IPS-11a (cell line): ENCODE measurements around the gene ZNF786.
"Not testable (repeated sequence)": the region's sequence is repeated elsewhere in the genome, so short reads cannot be mapped to it uniquely, and the experiment has no call there.

Source experiments
- H3K4me3 ChIP-seq: one replicate; pipeline ENCODE4 v1.5.1; 2013; ENCODE audit warnings: low read depth, low read length, control low read depth

ZNF786 gene

DNA sequence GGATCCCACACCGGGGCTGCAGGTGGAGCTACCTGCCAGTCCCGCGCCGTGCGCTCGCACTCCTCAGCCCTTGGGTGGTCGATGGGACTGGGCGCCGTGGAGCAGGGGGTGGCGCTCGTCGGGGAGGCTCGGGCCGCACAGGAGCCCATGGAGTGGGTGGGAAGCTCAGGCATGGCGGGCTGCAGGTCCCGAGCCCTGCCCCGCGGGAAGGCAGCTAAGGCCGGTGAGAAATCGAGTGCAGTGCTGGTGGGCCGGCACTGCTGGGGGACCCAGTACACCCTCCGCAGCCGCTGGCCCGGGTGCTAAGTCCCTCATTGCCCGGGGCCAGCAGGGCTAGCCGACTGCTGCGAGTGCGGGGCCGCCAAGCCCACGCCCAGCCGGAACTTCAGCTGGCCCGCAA is 51.9 kb downstream of the ZNF786 start:
- H3K4me3 ChIP-seq: not testable (repeated sequence)

GRCh38 chr7:149036676-149037075 is 53.8 kb downstream of the ZNF786 start:
- no peak overlapping the region for H3K4me3 ChIP-seq

GRCh38 chr7:149031353-149031910 is 59.1 kb downstream of the ZNF786 start:
- H3K4me3 ChIP-seq: no peak overlapping the region

DNA sequence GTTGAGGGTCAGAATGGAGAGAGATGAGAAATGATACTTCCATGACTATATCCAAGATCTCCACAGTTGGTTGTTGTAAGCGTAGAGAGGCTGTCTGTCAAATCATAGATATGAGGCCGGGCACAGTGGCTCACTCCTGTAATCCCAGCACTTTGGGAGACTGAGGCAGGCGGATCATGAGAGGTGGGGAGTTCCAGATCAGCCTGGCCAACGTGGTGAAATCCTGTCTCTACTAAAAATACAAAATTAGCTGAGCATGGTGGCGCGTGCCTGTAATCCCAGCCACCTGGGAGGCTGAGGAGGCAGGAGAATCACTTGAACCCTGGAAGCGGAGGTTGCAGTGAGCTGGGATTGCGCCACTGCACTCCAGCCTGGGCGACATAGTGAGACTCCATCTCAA is 60.1 kb downstream of the ZNF786 start:
- H3K4me3 ChIP-seq: not testable (repeated sequence)

GRCh38 chr7:149028346-149029109 is 62.0 kb downstream of the ZNF786 start, which contains the start of gene PDIA4:
TSS of gene PDIA4 (minus strand) at chr7:149028505. CDS start at chr7:149028408, 97 bp downstream.
- H3K4me3 ChIP-seq: peak within 1 kb of the TSS; percentile 85

DNA sequence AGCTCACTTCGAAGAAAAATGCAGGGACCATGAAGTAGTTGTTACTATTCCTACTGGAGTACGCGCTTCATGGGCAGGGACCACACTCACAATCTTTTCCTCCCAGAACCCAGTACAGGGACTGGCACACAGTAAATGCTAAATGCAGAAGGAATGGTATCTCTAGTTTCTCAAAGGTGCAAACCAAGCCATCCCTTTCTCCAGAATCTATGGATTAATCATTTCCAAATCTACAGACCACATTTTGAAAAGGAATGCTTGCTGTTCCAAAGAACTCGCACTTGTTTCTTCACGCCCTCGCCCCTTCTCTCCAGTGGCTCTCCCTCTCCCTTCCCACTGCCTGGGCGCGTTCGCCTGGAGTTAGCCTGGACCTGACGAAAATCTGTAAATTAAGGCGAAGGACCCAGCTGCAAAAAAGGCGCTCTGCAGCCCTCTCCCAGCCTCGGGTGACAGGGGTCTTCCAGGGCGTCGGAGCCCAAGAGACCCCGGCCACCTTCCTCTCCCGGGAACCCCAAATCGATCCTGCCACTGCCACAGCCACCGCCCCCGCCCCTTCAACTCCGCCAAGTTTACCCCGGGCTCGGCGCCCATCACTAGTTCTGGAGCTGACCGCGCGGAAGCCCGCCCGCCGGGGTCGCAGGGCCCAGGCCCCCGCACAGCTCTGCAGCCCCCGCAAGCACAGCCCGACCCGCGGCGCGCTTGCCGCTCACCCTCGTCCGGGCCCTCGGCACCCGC is 62.7 kb downstream of the ZNF786 start:
- H3K4me3 ChIP-seq: peak overlapping the region; percentile 85

GRCh38 chr7:149027055-149027454 is 63.5 kb downstream of the ZNF786 start:
- H3K4me3 ChIP-seq: peak overlapping the region; percentile 85

DNA sequence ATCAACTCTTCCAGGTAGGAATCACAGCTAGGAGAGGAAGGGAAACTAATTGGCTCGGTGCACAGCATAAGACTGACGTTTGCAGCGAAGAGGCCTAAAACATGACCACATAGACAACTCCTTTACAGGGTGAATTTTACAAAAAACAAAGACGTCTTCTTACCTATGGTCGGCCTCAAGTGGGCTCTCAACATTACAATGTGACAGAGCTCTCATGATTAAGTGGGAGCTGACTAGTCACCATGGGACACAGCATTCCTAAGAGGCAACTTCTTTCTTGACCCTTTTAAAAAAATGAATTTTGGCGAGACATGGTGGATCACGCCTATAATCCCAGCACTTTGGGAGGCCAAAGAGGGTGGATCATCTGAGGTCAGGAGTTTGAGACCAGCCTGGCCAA is 66.9 kb downstream of the ZNF786 start:
- no peak overlapping the region for H3K4me3 ChIP-seq

DNA sequence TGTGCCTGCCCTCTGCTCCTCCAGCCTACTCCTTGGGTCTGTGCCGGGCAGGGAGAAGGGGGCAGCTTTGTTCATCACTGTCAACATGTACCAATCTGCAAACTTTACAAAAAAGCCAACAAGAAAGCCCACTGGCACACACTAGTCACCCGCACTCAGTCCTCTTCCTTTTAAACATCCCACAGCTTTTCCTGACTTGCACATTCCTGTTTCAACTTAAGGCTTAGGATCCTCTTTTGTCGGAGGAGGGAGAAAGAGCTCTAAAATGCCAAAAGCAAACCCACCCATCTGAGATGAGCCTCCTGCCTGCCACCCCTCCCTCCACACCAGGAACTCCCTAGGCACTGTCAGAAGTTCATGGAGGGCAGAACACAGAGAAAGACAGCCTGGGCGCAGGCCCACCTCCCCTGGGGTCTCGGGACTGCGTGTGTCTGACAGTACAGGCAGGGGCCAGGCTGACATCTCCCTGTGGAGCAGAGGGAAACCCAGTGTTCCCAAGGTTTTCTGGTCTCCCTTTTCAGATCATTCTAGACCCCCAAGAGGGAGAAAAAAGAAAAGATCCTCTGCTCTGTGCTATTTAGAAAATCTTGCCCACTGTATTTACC is 67.7 kb downstream of the ZNF786 start:
- no peak overlapping the region for H3K4me3 ChIP-seq

GRCh38 chr7:149021725-149022062 is 68.8 kb downstream of the ZNF786 start:
- H3K4me3 ChIP-seq: no peak overlapping the region

- H3K4me3 ChIP-seq: no peak overlapping the region
Measured at GRCh38 chr7:149020483-149020882, 70.0 kb downstream of the ZNF786 start.
